Heart left ventricle (tissue), 16 donors: ENCODE results near the gene ZNF497. TPM values are rescaled to one million over a fixed set of nuclear protein-coding genes. Genes with fewer than 3 reads are reported as not detected.

Experiments
- ATAC-seq, 4 donors: fragments of 200-7000 bp; cut with Tn5 transposase; one replicate each; pipeline ENCODE4 v1.9.1; 2020 to 2022; ENCODE audit warnings: moderate library complexity in 4 of 4, mild to moderate bottlenecking in 3 of 4, moderate number of reproducible peaks in 1 of 4
- DNase-seq, 5 donors: peaks; one replicate each; pipeline ENCODE4 v3.0.0-alpha.2; 2020
- H3K27ac ChIP-seq, 12 donors: fragments of 200-600 bp; sonication (generic) in 4 of 12; one replicate each; pipeline versions ENCODE4 v1.5.0 to v1.8.0; 2016 to 2022; ENCODE audit warnings: mild to moderate bottlenecking in 2 of 12
- H3K27me3 ChIP-seq, 9 donors: fragments of 200-600 bp; sonication (generic) in 2 of 9; one replicate each; pipeline versions ENCODE4 v1.5.1 to v1.8.0; 2016 to 2022; ENCODE audit warnings: mild to moderate bottlenecking in 3 of 9
- H3K36me3 ChIP-seq, 9 donors: fragments of 200-600 bp; sonication (generic) in 2 of 9; one replicate each; pipeline versions ENCODE4 v1.5.0 to v1.8.0; 2018 to 2022; ENCODE audit warnings: mild to moderate bottlenecking in 2 of 9
- H3K4me1 ChIP-seq, 12 donors: fragments of 200-600 bp; sonication (generic) in 4 of 12; one replicate each; pipeline versions ENCODE4 v1.5.0 to v1.8.0; 2016 to 2022; ENCODE audit warnings: mild to moderate bottlenecking in 3 of 12
- H3K4me3 ChIP-seq, 12 donors: fragments of 200-600 bp; sonication (generic) in 4 of 12; one replicate each; pipeline versions ENCODE4 v1.5.0 to v1.8.0; 2017 to 2022; ENCODE audit warnings: mild to moderate bottlenecking in 9 of 12, moderate library complexity in 4 of 12
- H3K9me3 ChIP-seq, 12 donors: fragments of 200-600 bp; sonication (generic) in 4 of 12; one replicate each; pipeline versions ENCODE4 v1.5.0 to v1.8.0; 2016 to 2022; ENCODE audit warnings: mild to moderate bottlenecking in 1 of 12
- CTCF ChIP-seq, 12 donors: fragments of 200-600 bp; sonication (generic) in 4 of 12; IDR thresholded peaks; one replicate each; pipeline versions ENCODE4 v1.5.0 to v1.8.0; 2018 to 2022; ENCODE audit warnings: antibody characterized with exemption in 12 of 12, mild to moderate bottlenecking in 5 of 12
- POLR2A ChIP-seq, 2 donors: fragments of 450-650 bp; IDR thresholded peaks; one replicate each; pipeline ENCODE4 v1.6.1; 2017; ENCODE audit warnings: antibody characterized with exemption in 2 of 2, mild to moderate bottlenecking in 2 of 2, moderate library complexity in 2 of 2
- WGBS, 4 donors: extraction: QIAGEN DNeasy Blood & Tissue Kit in 2 of 4; methylation state at CpG; one replicate each; pipeline versions ENCODE4 v1.1.5 to v1.1.7; 2013 to 2018; 5-methylcytosine and 5-hydroxymethylcytosine counted together
- intact Hi-C, 10 donors: fragments of 100-400 bp; cut with DNase I; formaldehyde crosslinking; loops; one replicate each; pipeline versions ENCODE4 v1.11.1 to v1.14.2; 2022
- polyA plus RNA-seq, 2 donors: library from polyadenylated mRNA; stranded (reverse); fragments of 200-250 nt; gene quantifications; one replicate each; pipeline ENCODE4 v1.2.3, GENCODE V29; 2013
- total RNA-seq, 9 donors: library from RNA; depleted of rRNA in 2 of 9; stranded (reverse); fragments of >200 nt in 2 of 9; fragmentation: NEBNext Ultra II Directional in 3 of 9; extraction: Animal tissue kit (Norgen Biotek cat#: 25700) in 3 of 9; gene quantifications; one replicate each; pipeline versions ENCODE4 v1.1.0 to v1.2.4, GENCODE V29; 2016 to 2023
- donor health status: ischemic (EF 13 %, LVEDD 7.1; RV severe dilation, severe dysfunction).
- donor health status: healthy with polysubstance abuse.
- donor health status: DM: no; HTN: yes; CAD: no.
- donor health status: DM: no; HTN: no; CAD: no.
- donor health status: ischemic (EF 25% LVEDD 6.9; RV normal size, moderate dysfunction).
- donor health status: ischemic (EF 25% LVEDD 5.7; RV mildly dilated, moderate dysfunction).
- donor health status: healthy.
- donor health status: DM: yes; HTN: yes; CAD: no.
- donor health status: ischemic (EF 35%, LVEDD 5.7; RV mildly dilated, moderate dysfunction).
- donor health status: nonischemic (EF 11% LVEDD 7.7; RV severe dilation, severe dysfunction).
- donor health status: DM: yes; HTN: yes; CAD: no.
- donor health status: PGD.
- donor health status: ischemic (EF 29% LVEDD 5.4; RV normal size, mild dysfunction).
- donor health status: nonischemic (EF 23%, LVEDD 6.1; RV moderate dilation, normal function).

The ZNF497 gene
- total and polyA plus RNA-seq, 11 donors, result 0.08 to 1.1 (median 0.30) TPM

DNA sequence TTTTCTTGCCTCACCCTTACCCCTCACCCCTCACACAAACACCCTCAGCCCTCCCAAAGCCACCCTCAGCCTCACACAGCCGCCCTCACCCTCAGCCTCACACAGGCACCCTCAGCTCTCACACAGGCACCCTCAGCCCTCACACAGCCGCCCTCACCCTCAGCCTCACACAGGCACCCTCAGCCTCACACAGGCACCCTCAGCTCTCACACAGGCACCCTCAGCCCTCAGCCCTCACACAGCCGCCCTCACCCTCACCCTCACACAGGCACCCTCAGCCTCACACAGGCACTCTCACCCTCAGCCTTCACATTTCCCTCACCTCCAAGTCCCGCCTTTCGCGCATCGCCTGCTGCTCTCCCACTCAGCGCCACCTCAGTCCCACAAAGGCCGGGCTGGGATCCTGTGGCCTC is 36.0 kb downstream of the ZNF497 start:
- Histone ChIP-seq H3K4me3 (peak overlapping the region; percentile 44 to 98 (median 82)), H3K9me3 (no peaks in the 10 kb centered on the region), H3K27me3 (no peaks in the 10 kb centered on the region), H3K36me3 (peaks cover 0 to 8% (median 0%) of the 10 kb centered on the region in 9 donors), H3K27ac (peak overlapping the region; percentile 81 to 99 (median 96)), H3K4me1 (peaks cover 5 to 38% (median 17%) of the 10 kb centered on the region in 12 donors)
- TF ChIP-seq POLR2A (IDR thresholded peaks at IDR 0.05) (no peak), CTCF (IDR thresholded peaks at IDR 0.05) (no peak)
- WGBS, 4 donors, result 2 to 13% (median 4%) methylated on average over 9 of the region's 9 CpGs
- intact Hi-C loops, result loop anchor here in 5 of 10 donors (2.0 to 5.0 kb wide), 4 partner anchors 36 to 60 kb away; partner anchors contain the start of genes ZNF497 (in 3 of the 5), ZNF837 (in 2 of the 5) and RPS5 (in 1 of the 5)
- DNase-seq, result no peak
- ATAC-seq, result peak in 2 of 4 donors; percentile 1 to 12

GRCh38 chr19:58325311-58326022 is 37.1 kb downstream of the ZNF497 start:
- intact Hi-C loops, result loop anchor here in 5 of 10 donors (2.0 to 5.0 kb wide), 4 partner anchors 37 to 61 kb away; partner anchors contain the start of genes ZNF497 (in 3 of the 5), ZNF837 (in 2 of the 5) and RPS5 (in 1 of the 5)
- H3K4me3 ChIP-seq, result peak overlapping the region in 5 of 12 donors; percentile 79 to 98 (median 86)
- no peak for ATAC-seq
- H3K4me1 ChIP-seq, result peaks cover 5 to 35% (median 17%) of the 10 kb centered on the region in 12 donors
- H3K27ac ChIP-seq, result no peak overlapping the region
- WGBS, 4 donors, result 90 to 94% (median 93%) methylated on average over 6 of the region's 6 CpGs
- TF ChIP-seq POLR2A (IDR thresholded peaks at IDR 0.05) (no peak), CTCF (IDR thresholded peaks at IDR 0.05) (no peak)
- H3K9me3 ChIP-seq, result no peaks in the 10 kb centered on the region
- peaks cover 0 to 8% (median 0%) of the 10 kb centered on the region in 9 donors for H3K36me3 ChIP-seq
- H3K27me3 ChIP-seq, result no peaks in the 10 kb centered on the region
- no peak for DNase-seq

GRCh38 chr19:58319241-58319640 is 43.3 kb downstream of the ZNF497 start:
- H3K27ac ChIP-seq, result no peak overlapping the region
- peaks cover 0 to 31% (median 23%) of the 10 kb centered on the region in 9 donors for H3K36me3 ChIP-seq
- H3K27me3 ChIP-seq, result no peaks in the 10 kb centered on the region
- no peaks in the 10 kb centered on the region for H3K9me3 ChIP-seq
- intact Hi-C loops, result loop anchor here in 1 of 10 donors (10.0 kb wide), 1 partner anchor 294 kb away; no protein-coding TSS in a partner anchor
- TF ChIP-seq POLR2A (IDR thresholded peaks at IDR 0.05) (no peak), CTCF (IDR thresholded peaks at IDR 0.05) (no peak)
- 90 to 95% (median 94%) methylated on average over 9 to 10 of the region's 10 CpGs for WGBS, 4 donors
- H3K4me3 ChIP-seq, result no peak overlapping the region
- ATAC-seq, result no peak
- no peak for DNase-seq
- no peaks in the 10 kb centered on the region for H3K4me1 ChIP-seq

- TF ChIP-seq CTCF (IDR thresholded peaks at IDR 0.05) (no peak), POLR2A (IDR thresholded peaks at IDR 0.05) (no peak)
- Histone ChIP-seq H3K4me1 (no peaks in the 10 kb centered on the region), H3K36me3 (peaks cover 0 to 40% (median 33%) of the 10 kb centered on the region in 9 donors), H3K9me3 (no peaks in the 10 kb centered on the region), H3K27ac (no peak overlapping the region), H3K27me3 (no peaks in the 10 kb centered on the region), H3K4me3 (no peak overlapping the region)
- intact Hi-C loops, result loop anchor here in 1 of 10 donors (10.0 kb wide), 1 partner anchor 293 kb away; no protein-coding TSS in a partner anchor
- ATAC-seq (no peak), DNase-seq (no peak)
- 78 to 92% (median 80%) methylated on average over 4 of the region's 4 CpGs for WGBS, 4 donors
These were observed 44.3 kb downstream of the ZNF497 start for GRCh38 chr19:58318297-58318696.
